HG03460 (cell line): ENCODE data around the gene FAAP20.

Source experiments
- ATAC-seq: cut with Tn5 transposase; IDR thresholded peaks from one replicate; pipeline ENCODE4 v1.9.1; 2021; ENCODE audit not compliant: unreplicated experiment

Gene FAAP20

GRCh38 chr1:2194319-2194897, at the start of gene FAAP20:
TSS of gene FAAP20 (minus strand) at chr1:2194772. CDS start at chr1:2194749, 23 bp downstream.
- ATAC-seq, result peak; percentile 48

GRCh38 chr1:2242814-2243725, 48.5 kb upstream of the FAAP20 start:
- no peak for ATAC-seq

GRCh38 chr1:2241820-2242219, 47.2 kb upstream of the FAAP20 start:
- no peak for ATAC-seq

GRCh38 chr1:2240270-2241156, 45.9 kb upstream of the FAAP20 start:
- ATAC-seq, result no peak

- ATAC-seq, result no peak
These were observed 44.9 kb upstream of the FAAP20 start for GRCh38 chr1:2239384-2239985.

- no peak for ATAC-seq
These were observed 44.4 kb upstream of the FAAP20 start for GRCh38 chr1:2239013-2239370.

- no peak for ATAC-seq
These were observed 43.9 kb upstream of the FAAP20 start for GRCh38 chr1:2238361-2239012.

GRCh38 chr1:2237773-2238172, 43.2 kb upstream of the FAAP20 start:
- ATAC-seq, result no peak

- no peak for ATAC-seq
These were observed 42.4 kb upstream of the FAAP20 start for GRCh38 chr1:2236695-2237677.

- no peak for ATAC-seq
These were observed 40.9 kb upstream of the FAAP20 start for GRCh38 chr1:2235300-2235998.

GRCh38 chr1:2234762-2235113, 40.2 kb upstream of the FAAP20 start:
- no peak for ATAC-seq

GRCh38 chr1:2233997-2234761, 39.6 kb upstream of the FAAP20 start:
- no peak for ATAC-seq

GRCh38 chr1:2233468-2233867, 38.9 kb upstream of the FAAP20 start:
- ATAC-seq, result no peak

- no peak for ATAC-seq
These were observed 38.4 kb upstream of the FAAP20 start for GRCh38 chr1:2232916-2233438.

GRCh38 chr1:2232255-2232915, 37.8 kb upstream of the FAAP20 start:
- no peak for ATAC-seq

GRCh38 chr1:2231532-2232254, 37.1 kb upstream of the FAAP20 start:
- ATAC-seq, result no peak
